AG09319 (cell line): ENCODE results near the gene RNF138.

Experiments
- DNase-seq: peaks from one replicate; pipeline ENCODE4 v3.0.0-alpha.2; 2010; ENCODE audit warnings: low read depth; ENCODE audit errors: extremely low read depth
- CTCF ChIP-seq: IDR thresholded peaks from 2 replicates; pipeline ENCODE4 v1.5.1; 2011; ENCODE audit warnings: low read depth, mild to moderate bottlenecking, inconsistent platforms, low read length, moderate library complexity

The RNF138 gene

DNA sequence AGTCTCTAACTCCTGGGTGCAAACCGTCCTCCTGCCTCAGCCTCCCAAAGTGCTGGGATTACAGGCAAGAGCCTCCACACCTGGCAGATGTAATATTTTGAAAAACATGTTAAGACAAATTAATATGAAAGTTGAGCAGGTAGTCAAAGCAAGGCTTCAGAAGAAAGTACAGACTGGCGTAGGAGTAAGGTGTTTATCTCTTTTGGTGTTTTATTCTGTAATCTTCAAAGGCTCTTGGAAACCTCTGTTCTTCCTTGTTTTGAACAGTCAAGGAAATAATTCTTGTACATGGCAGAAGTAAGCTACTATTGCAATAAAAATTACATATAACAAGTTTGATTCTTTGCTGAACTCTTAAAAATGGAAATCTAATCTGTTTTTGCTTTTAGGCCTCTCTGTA, 5.3 kb downstream of the RNF138 start:
- no peak for TF ChIP-seq CTCF
- DNase-seq, result no peak

- TF ChIP-seq CTCF, result no peak
- no peak for DNase-seq
These were observed 12.8 kb downstream of the RNF138 start for GRCh38 chr18:32104516-32104915.

GRCh38 chr18:32110005-32110404, 18.3 kb downstream of the RNF138 start:
- TF ChIP-seq CTCF, result no peak
- no peak for DNase-seq

GRCh38 chr18:32111706-32112105, 20.0 kb downstream of the RNF138 start:
- no peak for DNase-seq
- no peak for TF ChIP-seq CTCF

DNA sequence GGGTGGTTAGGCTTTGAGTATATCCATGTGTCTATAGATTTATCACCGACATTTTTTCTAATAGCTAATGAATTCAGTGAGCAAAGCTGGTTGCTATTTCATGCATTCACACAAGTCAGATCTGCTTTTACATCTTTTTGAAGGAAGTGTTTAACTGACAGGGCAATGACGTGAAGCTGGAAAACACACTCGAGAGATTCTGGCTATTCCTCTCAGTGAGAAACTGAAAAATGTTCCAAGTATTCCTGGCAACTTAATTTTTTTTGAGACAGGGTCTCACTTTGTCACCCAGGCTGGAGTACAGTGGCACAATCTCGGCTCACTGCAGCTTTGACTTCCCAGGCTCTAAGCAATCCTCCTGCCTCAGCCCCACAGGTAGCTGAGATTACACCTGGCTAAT, 21.2 kb downstream of the RNF138 start:
- no peak for DNase-seq
- TF ChIP-seq CTCF, result no peak

DNA sequence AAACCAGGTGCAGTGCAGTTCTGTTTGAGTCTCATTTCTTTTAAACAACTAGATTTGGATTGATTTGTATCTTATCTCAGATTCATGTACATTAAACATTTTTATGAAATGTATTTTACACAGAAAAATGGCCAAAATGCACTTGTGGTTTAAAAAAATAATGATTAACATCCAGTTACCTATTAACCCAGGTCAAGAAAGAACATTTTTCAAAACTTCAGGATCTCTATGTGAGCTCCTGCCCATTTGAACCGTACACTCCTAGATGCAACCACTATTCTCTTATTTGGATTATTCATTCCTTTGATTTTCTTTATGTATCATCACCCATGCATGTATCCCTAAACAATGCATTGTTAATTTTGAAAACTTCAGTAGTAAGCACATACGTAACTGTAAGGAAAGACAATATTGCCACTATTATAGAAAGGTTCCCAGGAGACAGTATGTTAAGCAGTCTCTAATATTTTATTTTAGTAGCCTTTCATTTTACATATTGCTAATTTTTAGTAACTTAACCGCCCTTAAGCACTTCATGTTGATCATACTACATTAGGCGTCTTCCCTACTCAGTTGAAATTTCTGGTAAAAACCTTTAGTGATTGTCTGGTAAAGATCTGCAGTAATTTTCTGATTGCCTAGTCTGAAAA, 22.7 kb downstream of the RNF138 start:
- TF ChIP-seq CTCF, result no peak
- no peak for DNase-seq

- DNase-seq, result no peak
- no peak for TF ChIP-seq CTCF
These were observed 30.4 kb downstream of the RNF138 start for GRCh38 chr18:32122039-32122438.
